ENCODE data around the gene DYNC2I2.

DNA sequence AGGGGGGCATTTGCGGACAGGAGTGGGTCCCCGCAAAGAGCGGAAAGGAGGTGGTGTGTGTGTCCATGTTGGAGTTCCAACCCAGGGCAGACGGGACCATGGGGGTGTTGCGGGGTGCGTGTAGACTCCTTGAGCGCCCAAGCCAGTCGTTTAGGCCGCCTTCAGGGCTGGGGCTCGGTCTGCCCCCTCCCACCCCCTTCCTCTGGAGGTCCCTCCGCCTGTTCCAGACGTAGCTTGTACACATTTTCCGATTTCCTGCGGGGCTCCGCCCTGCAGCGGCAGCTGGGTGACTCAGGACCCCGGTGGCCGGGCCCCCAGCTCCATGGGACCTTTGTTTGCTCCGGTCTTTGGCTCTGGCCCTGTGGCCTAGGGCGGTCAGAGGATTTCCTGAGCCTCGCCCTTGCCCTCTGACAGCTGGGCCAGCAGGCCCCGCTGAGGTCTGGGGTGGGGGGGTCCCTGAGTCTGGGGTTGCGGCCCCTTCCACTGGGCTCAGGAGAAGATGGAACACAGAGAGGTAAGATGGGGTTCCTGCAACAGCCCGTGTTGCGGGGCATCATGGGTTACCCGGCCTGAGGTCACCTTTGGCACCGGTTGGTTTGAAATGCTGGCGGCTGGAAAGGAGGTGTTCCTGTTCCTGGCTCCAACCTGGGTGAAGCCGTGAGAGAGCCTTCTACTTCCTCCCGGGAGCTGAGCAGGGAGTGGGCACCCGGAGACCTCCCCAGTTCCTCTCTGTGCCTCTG lies 47.1 kb upstream of the DYNC2I2 start:
- TF ChIP-seq POLR2A (IDR thresholded peaks at IDR 0.05), result no peak
- TF ChIP-seq, protein P1, sequence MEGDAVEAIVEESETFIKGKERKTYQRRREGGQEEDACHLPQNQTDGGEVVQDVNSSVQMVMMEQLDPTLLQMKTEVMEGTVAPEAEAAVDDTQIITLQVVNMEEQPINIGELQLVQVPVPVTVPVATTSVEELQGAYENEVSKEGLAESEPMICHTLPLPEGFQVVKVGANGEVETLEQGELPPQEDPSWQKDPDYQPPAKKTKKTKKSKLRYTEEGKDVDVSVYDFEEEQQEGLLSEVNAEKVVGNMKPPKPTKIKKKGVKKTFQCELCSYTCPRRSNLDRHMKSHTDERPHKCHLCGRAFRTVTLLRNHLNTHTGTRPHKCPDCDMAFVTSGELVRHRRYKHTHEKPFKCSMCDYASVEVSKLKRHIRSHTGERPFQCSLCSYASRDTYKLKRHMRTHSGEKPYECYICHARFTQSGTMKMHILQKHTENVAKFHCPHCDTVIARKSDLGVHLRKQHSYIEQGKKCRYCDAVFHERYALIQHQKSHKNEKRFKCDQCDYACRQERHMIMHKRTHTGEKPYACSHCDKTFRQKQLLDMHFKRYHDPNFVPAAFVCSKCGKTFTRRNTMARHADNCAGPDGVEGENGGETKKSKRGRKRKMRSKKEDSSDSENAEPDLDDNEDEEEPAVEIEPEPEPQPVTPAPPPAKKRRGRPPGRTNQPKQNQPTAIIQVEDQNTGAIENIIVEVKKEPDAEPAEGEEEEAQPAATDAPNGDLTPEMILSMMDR (IDR thresholded peaks at IDR 0.05), result no peak

All from lower leg skin (tissue), 3 donors.